ENCODE data around the gene ELMO1.

DNA sequence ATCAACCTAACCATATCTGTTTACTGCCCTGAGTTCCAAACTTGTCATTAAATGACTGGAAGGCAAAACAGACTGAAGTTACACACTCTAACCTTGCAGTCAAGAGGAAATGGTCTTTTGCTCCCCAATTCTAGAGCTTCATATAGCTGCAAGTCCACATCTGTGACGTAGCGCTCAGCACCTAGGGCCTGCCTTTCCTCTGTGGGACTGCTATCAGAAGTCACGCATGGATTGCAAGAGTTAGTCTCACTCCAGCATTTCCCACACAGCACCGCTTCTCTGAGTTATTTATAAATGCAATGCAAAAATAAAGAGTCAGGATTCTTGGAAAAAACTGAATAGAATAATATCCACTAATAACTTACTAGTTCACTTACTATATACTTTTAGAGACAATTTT, 96.9 kb downstream of the ELMO1 start:
- TF ChIP-seq, protein P1, sequence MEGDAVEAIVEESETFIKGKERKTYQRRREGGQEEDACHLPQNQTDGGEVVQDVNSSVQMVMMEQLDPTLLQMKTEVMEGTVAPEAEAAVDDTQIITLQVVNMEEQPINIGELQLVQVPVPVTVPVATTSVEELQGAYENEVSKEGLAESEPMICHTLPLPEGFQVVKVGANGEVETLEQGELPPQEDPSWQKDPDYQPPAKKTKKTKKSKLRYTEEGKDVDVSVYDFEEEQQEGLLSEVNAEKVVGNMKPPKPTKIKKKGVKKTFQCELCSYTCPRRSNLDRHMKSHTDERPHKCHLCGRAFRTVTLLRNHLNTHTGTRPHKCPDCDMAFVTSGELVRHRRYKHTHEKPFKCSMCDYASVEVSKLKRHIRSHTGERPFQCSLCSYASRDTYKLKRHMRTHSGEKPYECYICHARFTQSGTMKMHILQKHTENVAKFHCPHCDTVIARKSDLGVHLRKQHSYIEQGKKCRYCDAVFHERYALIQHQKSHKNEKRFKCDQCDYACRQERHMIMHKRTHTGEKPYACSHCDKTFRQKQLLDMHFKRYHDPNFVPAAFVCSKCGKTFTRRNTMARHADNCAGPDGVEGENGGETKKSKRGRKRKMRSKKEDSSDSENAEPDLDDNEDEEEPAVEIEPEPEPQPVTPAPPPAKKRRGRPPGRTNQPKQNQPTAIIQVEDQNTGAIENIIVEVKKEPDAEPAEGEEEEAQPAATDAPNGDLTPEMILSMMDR (IDR thresholded peaks at IDR 0.05) = no peak
- TF ChIP-seq POLR2AphosphoS5 (IDR thresholded peaks at IDR 0.05) = no peak

Measured in transverse colon (tissue), 4 donors.